Activated CD4-positive, alpha-beta T cell treated with anti-CD3 and anti-CD28 coated beads for 36 hours (primary cell): ENCODE results near the gene AURKB. TPM values are rescaled to one million over a fixed set of nuclear protein-coding genes. Genes with fewer than 3 reads are reported as not detected.

Experiments
- ATAC-seq: fragments of 200-7000 bp; cut with Tn5 transposase; one replicate; pipeline ENCODE4 v1.10.0; 2021; ENCODE audit warnings: mild to moderate bottlenecking, moderate library complexity
- CTCF ChIA-PET: fragments of 350-600 bp; sonication (Branson Sonifier 250); formaldehyde crosslinking; loops from one replicate; lab custom pipeline; 2021; ENCODE audit warnings: antibody characterized with exemption; lab: Charles Lee
- POLR2A ChIA-PET: fragments of 350-600 bp; sonication (Branson Sonifier 250); formaldehyde crosslinking; loops from one replicate; lab custom pipeline; 2021; ENCODE audit warnings: antibody characterized with exemption, inconsistent platforms; lab: Charles Lee
- DNase-seq: peaks from one replicate; pipeline ENCODE4 v3.0.0-alpha.2; 2020
- H3K27ac Mint-ChIP-seq: one replicate; pipeline ENCODE4 v1.8.0; 2021; ENCODE audit warnings: mixed read lengths
- H3K27me3 Mint-ChIP-seq: one replicate; pipeline ENCODE4 v1.8.0; 2021; ENCODE audit warnings: mixed read lengths
- H3K36me3 Mint-ChIP-seq: one replicate; pipeline ENCODE4 v1.8.0; 2021; ENCODE audit warnings: low read depth, mixed read lengths
- H3K4me1 Mint-ChIP-seq: one replicate; pipeline ENCODE4 v1.8.0; 2021; ENCODE audit warnings: mixed read lengths
- H3K4me3 Mint-ChIP-seq: one replicate; pipeline ENCODE4 v1.8.0; 2021; ENCODE audit warnings: mild to moderate bottlenecking, moderate library complexity, mixed read lengths
- H3K9me3 Mint-ChIP-seq: one replicate; pipeline ENCODE4 v1.8.0; 2021; ENCODE audit warnings: low read depth, mixed read lengths
- intact Hi-C, 2 experiments: fragments of 100-400 bp; cut with DNase I in 1 of 2; cut with micrococcal nuclease in 1 of 2; formaldehyde crosslinking; loops; one replicate each; pipeline versions ENCODE4 v1.14.2 to v1.15.1; 2022 to 2024; cut with DNase I, micrococcal nuclease
- total RNA-seq, 2 experiments: library from RNA; stranded (reverse); gene quantifications; one replicate each; pipeline ENCODE4 v1.2.3, GENCODE V29; 2021

Gene AURKB
- total RNA-seq, 2 experiments from 2014 or later: 173 to 226 TPM

DNA sequence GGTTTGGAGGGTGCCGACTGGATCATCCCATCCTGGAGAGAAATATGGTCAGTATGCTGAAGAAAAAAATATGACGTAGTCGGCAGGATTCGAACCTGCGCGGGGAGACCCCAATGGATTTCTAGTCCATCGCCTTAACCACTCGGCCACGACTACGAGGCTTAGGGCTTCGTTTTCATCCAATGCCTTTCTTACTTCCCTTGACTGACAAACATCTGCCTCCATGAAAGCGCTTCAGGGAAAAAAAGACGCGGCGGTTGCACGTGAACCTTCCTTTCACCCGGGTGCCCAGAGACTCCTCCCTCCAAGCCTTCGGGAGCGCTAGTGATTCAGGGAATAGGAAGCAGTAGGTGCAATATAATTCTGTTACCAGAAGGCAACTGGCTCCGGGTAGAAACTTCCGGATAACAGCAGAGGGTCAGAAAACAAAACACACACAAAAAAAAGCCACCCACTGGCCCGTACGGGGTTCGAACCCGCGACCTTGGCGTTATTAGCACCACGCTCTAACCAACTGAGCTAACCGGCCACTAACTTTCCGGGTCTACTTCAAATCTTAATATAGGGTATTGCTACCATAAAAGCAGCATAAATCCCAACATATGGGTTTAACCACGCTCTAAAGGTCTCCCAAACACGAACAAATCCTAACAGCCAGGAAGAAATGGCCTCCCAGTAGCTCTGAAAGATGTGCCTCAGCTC is 16.3 kb upstream of the AURKB start:
- ChIA-PET POLR2A (interaction anchor here (0.6 to 2.2 kb wide), 7 partner anchors 17 to 152 kb away, joined by 3 to 11 read pairs (median 4); partner anchors contain the start of gene AURKB), CTCF (interaction anchor here (0.6 to 3.0 kb wide), 7 partner anchors 17 to 153 kb away, joined by 3 to 14 read pairs (median 3); partner anchors contain the start of gene ALOXE3)
- Mint-ChIP-seq H3K27me3 (no peaks in the 10 kb centered on the region), H3K9me3 (no peaks in the 10 kb centered on the region), H3K4me1 (peaks cover 41% of the 10 kb centered on the region), H3K36me3 (peaks cover 52% of the 10 kb centered on the region), H3K4me3 (peak overlapping the region; percentile 49), H3K27ac (peak overlapping the region; percentile 96)
- intact Hi-C loops: loop anchor here (1.0 kb wide), 4 partner anchors 21 to 107 kb away; no protein-coding TSS in a partner anchor
- ATAC-seq: peak; percentile 4
- peak; percentile 81 for DNase-seq

DNA sequence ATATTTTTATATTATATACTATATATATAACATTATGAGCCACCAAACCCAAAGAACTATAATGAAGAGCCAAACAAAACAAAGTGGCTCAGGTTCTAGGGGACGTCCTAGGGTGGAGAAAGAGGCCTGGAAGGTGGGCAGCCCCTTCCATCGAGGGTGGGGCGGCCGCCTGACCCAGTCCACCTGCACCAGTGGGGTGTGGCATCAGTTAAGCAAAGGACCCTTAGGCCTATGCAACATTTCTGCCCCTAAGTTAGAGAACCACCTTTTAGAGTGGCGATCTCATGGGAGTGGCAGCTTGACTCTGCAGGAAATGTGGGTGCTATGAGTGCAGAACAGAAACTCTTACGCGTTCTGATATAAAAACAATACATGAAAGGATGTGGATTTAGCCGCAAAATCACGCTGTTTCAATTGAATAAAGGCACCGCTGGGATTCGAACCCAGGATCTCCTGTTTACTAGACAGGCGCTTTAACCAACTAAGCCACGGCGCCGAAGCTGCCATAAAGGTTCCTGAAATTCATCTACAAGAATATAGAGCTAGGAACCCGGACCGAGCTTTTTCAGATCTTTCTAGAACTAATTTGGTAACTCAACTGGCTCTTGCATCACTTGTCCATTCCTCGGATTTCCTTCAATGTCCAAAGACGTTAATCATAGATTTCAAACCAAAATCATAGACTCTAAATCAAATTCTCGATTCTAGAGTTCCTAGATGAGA is 15.6 kb upstream of the AURKB start:
- no peaks in the 10 kb centered on the region for H3K9me3 Mint-ChIP-seq
- ATAC-seq (peak; percentile 17), DNase-seq (peak; percentile 90)
- ChIA-PET CTCF (interaction anchor here (0.5 to 3.0 kb wide), 10 partner anchors 17 to 152 kb away, joined by 3 to 14 read pairs (median 4); partner anchors contain the start of genes ALOXE3 and CTC1), POLR2A (interaction anchor here (0.8 to 2.2 kb wide), 5 partner anchors 16 to 151 kb away, joined by 3 to 11 read pairs (median 5); partner anchors contain the start of genes AURKB and CTC1)
- H3K27me3 Mint-ChIP-seq: no peaks in the 10 kb centered on the region
- H3K27ac Mint-ChIP-seq: peak overlapping the region; percentile 96
- intact Hi-C loops: loop anchor here (1.0 kb wide), 4 partner anchors 21 to 107 kb away; no protein-coding TSS in a partner anchor
- H3K36me3 Mint-ChIP-seq: peaks cover 49% of the 10 kb centered on the region
- peak overlapping the region; percentile 49 for H3K4me3 Mint-ChIP-seq
- peaks cover 45% of the 10 kb centered on the region for H3K4me1 Mint-ChIP-seq

DNA sequence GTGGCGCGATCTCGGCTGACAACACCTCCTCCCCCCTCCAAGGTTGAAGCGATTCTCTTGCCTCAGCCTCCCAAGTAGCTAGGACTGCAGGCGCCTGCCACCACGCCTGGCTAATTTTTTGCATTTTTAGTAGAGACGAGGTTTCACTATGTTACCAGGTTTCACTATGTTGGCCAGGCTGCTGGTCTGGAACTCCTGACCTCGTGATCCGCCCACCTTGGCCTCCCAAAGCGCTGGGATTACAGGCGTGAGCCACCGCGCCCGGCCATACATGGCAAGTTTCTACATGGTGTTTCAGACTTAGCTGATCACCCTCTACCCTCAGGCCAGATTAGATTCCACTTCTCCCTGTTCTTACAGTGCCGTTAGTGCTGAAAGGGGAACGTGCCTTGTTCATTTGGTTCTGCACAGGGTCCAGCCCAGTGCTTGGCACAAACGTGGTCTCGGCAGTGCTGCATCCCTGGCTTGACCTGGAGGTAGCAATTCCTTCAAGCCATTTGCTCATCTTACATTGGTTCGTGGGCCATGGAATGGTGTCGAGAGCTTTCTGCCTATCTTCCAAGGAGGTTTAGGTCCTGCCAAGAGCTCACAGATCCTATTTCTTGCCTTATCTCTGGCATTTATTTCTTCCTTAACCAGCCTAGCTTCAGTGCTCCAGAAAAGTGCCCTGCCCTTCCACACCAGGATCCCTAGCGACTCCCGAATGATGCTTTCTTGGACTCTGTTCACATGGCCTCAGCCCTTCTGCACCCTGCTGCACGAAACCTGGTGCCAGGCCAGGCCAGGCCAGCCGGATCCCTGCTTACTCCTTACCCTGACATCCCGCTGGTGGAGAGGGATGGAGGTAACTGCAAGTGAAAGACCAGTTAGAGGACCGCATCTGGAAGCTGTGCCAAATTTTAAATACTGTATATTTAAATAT is 14.8 kb upstream of the AURKB start:
- intact Hi-C loops: loop anchor here in 1 of 2 experiments (5.0 kb wide), 2 partner anchors 53 to 538 kb away; partner anchors contain the start of genes TP53 and WRAP53
- ChIA-PET POLR2A (interaction anchor here (0.6 to 4.7 kb wide), 6 partner anchors 15 to 52 kb away, joined by 3 to 45 read pairs (median 6); partner anchors contain the start of genes AURKB and CTC1), CTCF (interaction anchor here (0.5 to 5.4 kb wide), 9 partner anchors 18 to 146 kb away, joined by 3 to 48 read pairs (median 4); partner anchors contain the start of genes ALOXE3, CTC1, PFAS and SLC25A35)
- Mint-ChIP-seq H3K4me3 (peak overlapping the region; percentile 16), H3K36me3 (peaks cover 50% of the 10 kb centered on the region), H3K27ac (peak overlapping the region; percentile 44), H3K4me1 (peaks cover 50% of the 10 kb centered on the region), H3K9me3 (no peaks in the 10 kb centered on the region), H3K27me3 (no peaks in the 10 kb centered on the region)
- no peak for DNase-seq
- ATAC-seq: no peak

DNA sequence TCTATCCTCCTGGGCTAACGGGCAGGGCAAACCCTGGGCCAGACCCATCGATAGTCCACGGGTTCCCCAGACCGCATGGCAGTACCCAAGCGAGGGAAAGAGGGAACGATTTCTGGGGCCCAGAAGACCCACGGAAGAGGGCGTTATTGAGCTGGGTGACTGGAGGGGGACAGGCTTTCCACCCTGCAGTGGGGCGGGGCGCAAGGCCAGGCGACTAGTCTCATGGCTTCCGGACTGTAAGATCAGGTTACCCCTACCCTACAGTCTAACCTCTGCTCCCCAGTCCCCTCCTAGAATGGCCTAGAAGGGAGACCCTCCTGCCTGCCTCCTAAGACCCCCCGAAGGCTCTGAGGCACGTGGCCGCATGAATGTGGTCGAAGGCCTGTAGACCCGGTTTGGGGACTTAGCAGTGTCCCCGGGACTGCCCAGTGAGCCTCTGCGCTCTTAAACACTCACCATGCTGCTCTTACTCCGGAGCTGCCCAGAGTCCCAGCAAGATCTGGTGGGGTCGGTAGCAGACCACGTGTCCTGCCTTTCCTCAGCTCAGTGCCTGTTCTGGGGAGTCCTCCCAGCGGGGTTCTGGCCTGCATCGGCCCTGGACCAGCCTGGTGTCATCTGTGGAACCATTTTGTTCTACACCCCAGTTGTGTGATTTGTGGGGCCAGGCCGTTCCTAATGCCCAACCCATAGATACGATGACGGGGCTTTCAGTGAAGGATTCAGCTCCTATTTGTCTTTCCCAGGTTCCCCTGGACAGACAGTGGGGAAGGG is 13.2 kb upstream of the AURKB start:
- intact Hi-C loops: loop anchor here (1.0 to 5.0 kb wide), 5 partner anchors 51 to 536 kb away; partner anchors contain the start of genes RANGRF (in 1 of the 2), RPL26 (in 1 of the 2), SLC25A35 (in 1 of the 2) and TP53 (in 1 of the 2)
- H3K4me1 Mint-ChIP-seq: peaks cover 53% of the 10 kb centered on the region
- H3K27ac Mint-ChIP-seq: peak overlapping the region; percentile 98
- H3K4me3 Mint-ChIP-seq: peak overlapping the region; percentile 98
- POLR2A ChIA-PET: interaction anchor here (0.6 to 4.7 kb wide), 7 partner anchors 12 to 65 kb away, joined by 3 to 45 read pairs (median 17); partner anchors contain the start of genes AURKB and CTC1
- peaks cover 38% of the 10 kb centered on the region for H3K36me3 Mint-ChIP-seq
- H3K27me3 Mint-ChIP-seq: no peaks in the 10 kb centered on the region
- peak; percentile 6 for ATAC-seq
- no peaks in the 10 kb centered on the region for H3K9me3 Mint-ChIP-seq
- DNase-seq: peak; percentile 76
- CTCF ChIA-PET: interaction anchor here (0.6 to 5.4 kb wide), 13 partner anchors 26 to 388 kb away, joined by 3 to 48 read pairs (median 4); partner anchors contain the start of genes ALOXE3, BORCS6, PFAS and SLC25A35

DNA sequence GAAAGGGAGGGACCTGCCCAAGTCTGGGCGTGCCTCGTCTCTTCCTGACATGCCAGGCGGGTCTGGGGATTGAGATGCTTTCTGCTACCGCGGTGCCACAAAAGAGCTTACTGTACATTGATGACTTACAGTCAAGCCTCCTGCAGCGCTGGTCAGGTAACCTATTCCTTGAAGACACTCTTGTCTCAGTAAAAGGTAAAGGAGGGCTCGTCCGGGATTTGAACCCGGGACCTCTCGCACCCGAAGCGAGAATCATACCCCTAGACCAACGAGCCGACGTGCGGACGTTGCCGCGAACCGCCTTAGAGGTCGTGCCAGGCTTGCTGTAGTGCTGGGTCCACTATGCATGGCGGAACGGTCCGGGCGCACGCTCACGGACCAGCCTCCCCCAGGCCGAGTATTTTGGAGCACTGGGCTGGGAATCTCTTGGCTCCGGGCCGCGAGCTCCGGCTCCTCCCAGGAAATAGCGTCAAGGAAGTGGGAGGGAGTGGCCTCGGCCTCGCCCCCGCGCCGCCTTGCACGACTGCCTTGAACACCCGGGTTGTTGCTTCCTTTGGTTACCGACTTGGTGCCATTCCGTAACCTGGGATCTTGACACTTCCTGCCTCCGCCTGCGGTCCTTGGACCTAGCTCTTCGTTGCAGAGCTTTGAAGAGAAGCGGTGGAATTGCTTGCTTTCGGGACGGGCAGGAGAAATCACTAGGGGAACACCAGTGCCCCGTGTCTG is 12.4 kb upstream of the AURKB start:
- POLR2A ChIA-PET: interaction anchor here (0.7 to 4.7 kb wide), 11 partner anchors 12 to 103 kb away, joined by 3 to 45 read pairs (median 5); partner anchors contain the start of genes AURKB, BORCS6 and CTC1
- Mint-ChIP-seq H3K27ac (peak overlapping the region; percentile 98), H3K4me1 (peaks cover 54% of the 10 kb centered on the region), H3K27me3 (no peaks in the 10 kb centered on the region), H3K9me3 (no peaks in the 10 kb centered on the region), H3K36me3 (peaks cover 34% of the 10 kb centered on the region), H3K4me3 (peak overlapping the region; percentile 98)
- DNase-seq (peak; percentile 94), ATAC-seq (peak; percentile 35)
- intact Hi-C loops: loop anchor here (1.0 to 5.0 kb wide), 15 partner anchors 12 to 535 kb away; partner anchors contain the start of genes AURKB (in 1 of the 2), CTC1 (in 1 of the 2), RANGRF (in 1 of the 2) and RPL26 (in 1 of the 2)
- CTCF ChIA-PET: interaction anchor here (1.2 to 5.4 kb wide), 11 partner anchors 12 to 143 kb away, joined by 3 to 48 read pairs (median 8); partner anchors contain the start of genes ALOXE3, AURKB, BORCS6 and PFAS

DNA sequence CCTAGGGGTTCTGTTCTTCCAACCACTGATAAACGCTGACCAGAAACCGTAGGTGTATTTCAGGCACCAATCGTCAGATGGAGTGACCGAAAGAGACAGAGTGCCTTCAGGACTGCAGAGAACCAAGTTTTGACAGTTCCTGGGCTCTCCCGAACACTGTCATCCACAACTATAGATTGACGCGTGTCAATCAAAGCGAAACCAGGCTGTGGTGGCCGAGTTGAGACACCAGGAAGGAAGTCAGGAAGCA is 11.9 kb upstream of the AURKB start:
- H3K36me3 Mint-ChIP-seq: peaks cover 30% of the 10 kb centered on the region
- intact Hi-C loops: loop anchor here (1.0 to 5.0 kb wide), 13 partner anchors 12 to 535 kb away; partner anchors contain the start of genes AURKB (in 1 of the 2), CTC1 (in 1 of the 2), RANGRF (in 1 of the 2) and TP53 (in 1 of the 2)
- DNase-seq: no peak
- ChIA-PET POLR2A (interaction anchor here (0.7 to 4.7 kb wide), 12 partner anchors 11 to 103 kb away, joined by 3 to 45 read pairs (median 8); partner anchors contain the start of genes AURKB, BORCS6 and CTC1), CTCF (interaction anchor here (1.2 to 5.4 kb wide), 13 partner anchors 12 to 162 kb away, joined by 3 to 48 read pairs (median 8); partner anchors contain the start of genes ALOXE3, AURKB, BORCS6 and HES7)
- no peaks in the 10 kb centered on the region for H3K9me3 Mint-ChIP-seq
- peak overlapping the region; percentile 98 for H3K4me3 Mint-ChIP-seq
- H3K27ac Mint-ChIP-seq: peak overlapping the region; percentile 98
- no peaks in the 10 kb centered on the region for H3K27me3 Mint-ChIP-seq
- ATAC-seq: peak; percentile 40
- peaks cover 49% of the 10 kb centered on the region for H3K4me1 Mint-ChIP-seq

DNA sequence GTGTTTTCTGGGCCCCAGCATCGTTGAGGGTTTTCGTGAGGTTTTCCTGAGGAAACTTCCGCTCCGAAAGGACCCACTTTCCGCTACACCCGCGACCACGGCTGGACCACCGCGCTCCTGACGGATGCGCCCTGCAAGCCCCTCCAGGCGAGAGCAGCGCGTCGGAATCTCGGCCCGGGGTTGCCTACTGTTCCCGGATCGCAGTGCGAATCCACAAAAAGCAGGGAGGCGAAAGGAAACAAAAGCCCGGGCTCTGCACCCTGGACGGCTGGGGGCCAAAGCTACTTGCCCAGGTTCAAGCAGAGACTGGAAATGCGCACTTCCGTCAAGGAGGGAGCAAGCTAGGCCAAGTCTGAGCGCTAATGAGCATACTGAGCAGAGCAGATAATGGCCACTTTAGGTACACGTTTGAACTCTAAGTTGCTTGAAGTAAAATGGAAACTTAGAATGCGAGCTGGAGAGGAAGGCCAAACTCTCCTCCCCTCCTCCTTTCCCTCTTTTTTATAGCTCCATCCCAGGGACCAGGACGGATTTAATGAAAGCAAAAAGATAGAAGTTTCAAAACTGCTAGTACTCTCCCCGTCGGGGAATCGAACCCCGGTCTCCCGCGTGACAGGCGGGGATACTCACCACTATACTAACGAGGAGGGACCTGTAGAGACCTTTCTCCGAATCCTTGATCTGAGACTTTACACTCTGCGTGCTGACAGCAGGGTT is 11.4 kb upstream of the AURKB start:
- peaks cover 25% of the 10 kb centered on the region for H3K36me3 Mint-ChIP-seq
- DNase-seq (peak; percentile 93), ATAC-seq (peak; percentile 51)
- H3K4me3 Mint-ChIP-seq: peak overlapping the region; percentile 98
- peak overlapping the region; percentile 98 for H3K27ac Mint-ChIP-seq
- intact Hi-C loops: loop anchor here (1.0 to 5.0 kb wide), 15 partner anchors 12 to 535 kb away; partner anchors contain the start of genes AURKB (in 1 of the 2), CTC1 (in 1 of the 2), RANGRF (in 1 of the 2) and TP53 (in 1 of the 2)
- H3K4me1 Mint-ChIP-seq: peaks cover 44% of the 10 kb centered on the region
- H3K27me3 Mint-ChIP-seq: no peaks in the 10 kb centered on the region
- CTCF ChIA-PET: interaction anchor here (0.8 to 5.4 kb wide), 19 partner anchors 8 to 608 kb away, joined by 3 to 48 read pairs (median 6); partner anchors contain the start of genes ALOXE3, AURKB, BORCS6 and CTC1
- H3K9me3 Mint-ChIP-seq: no peaks in the 10 kb centered on the region
- POLR2A ChIA-PET: interaction anchor here (0.7 to 4.7 kb wide), 15 partner anchors 11 to 339 kb away, joined by 3 to 45 read pairs (median 6); partner anchors contain the start of genes AURKB, BORCS6, CTC1 and PFAS
